ENCODE data around the gene KLHL35.

DNA sequence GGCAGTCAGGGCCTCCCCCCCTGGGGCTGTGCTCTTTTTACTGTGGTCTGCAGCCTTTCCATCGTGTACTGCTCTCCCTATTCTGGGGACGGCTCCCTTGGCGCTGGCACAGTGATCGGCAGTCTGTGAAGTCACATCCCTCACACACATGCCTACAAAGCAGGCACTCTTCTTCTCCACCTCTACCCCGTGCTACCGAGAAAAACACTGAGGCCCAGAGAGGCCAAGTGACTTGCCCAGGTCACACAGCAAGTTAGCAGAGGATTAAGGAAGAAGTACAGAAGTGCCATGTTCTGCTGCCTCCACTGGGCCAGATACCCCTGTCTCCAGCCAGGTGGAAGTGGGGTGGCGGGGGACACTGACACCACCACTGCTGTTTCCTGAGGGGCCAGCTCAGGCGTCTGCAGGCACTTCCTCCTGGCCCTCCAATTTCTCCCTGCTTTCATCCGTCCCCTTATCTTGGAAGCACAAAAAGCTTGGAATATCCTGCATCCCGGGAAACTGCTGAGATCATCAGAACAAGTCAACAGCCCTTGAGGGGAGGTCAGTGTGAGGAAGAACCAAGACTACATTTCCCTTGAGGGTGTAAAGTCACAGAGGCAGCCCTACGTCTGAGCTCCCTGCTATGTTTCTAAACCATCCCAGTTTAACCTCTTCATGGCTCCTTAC, 30.2 kb upstream of the KLHL35 start:
- TF ChIP-seq POLR2A (IDR thresholded peaks at IDR 0.05) (no peak), CTCF (IDR thresholded peaks at IDR 0.05) (no peak), EP300 (IDR thresholded peaks at IDR 0.05) (no peak)
